Measurements from ENCODE around the gene LAT. TPM values are rescaled to one million over a fixed set of nuclear protein-coding genes. Genes with fewer than 3 reads are reported as not detected.
A peak's percentile ranks its signal among the peaks of the same experiment; 100 is the strongest.
"Not testable (repeated sequence)": the region's sequence is repeated elsewhere in the genome, so short reads cannot be mapped to it uniquely, and the experiment has no call there.

LAT gene
- total RNA-seq, 1 donor: 1.4 TPM

DNA sequence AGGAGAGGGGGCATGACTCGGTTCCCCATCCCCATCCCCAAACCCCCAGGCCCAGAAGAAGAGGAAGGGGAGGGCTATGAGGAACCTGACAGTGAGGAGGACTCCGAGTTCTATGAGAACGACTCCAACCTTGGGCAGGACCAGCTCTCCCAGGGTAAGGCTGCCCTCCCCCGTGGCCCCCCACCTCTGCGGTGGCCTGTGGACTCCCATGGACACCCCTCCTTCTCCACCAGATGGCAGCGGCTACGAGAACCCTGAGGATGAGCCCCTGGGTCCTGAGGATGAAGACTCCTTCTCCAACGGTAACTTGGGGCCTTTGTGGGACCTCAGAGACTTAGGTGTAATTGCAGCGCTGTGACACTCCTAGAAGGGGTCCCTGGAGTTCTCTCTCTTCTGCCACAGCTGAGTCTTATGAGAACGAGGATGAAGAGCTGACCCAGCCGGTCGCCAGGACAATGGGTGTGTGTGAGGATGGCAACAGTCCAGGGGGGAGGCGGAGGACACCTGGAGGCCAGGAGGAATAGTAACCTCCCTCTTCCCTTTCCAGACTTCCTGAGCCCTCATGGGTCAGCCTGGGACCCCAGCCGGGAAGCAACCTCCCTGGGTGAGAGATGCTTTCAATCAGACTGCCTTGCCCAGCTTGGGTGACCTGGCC, 47.5 kb upstream of the LAT start:
- TF ChIP-seq CTCF (IDR thresholded peaks at IDR 0.05; ENCODE audit: extremely low read depth, low read depth, low read length): no peak
- no peak overlapping the region for H3K4me3 ChIP-seq (ENCODE audit: insufficient read depth, low read length)
- H3K36me3 ChIP-seq (ENCODE audit: insufficient read depth, low read length): no peaks in the 10 kb centered on the region
- no peaks in the 10 kb centered on the region for H3K27me3 ChIP-seq (ENCODE audit: insufficient read depth, low read length)
- H2AFZ ChIP-seq (ENCODE audit: low read length): no peak overlapping the region
- no peaks in the 10 kb centered on the region for H3K9me3 ChIP-seq (ENCODE audit: low read depth, low read length)
- H3K79me2 ChIP-seq (ENCODE audit: insufficient read depth, low read length): no peaks in the 10 kb centered on the region
- H3K4me1 ChIP-seq (ENCODE audit: insufficient read depth, low read length): peaks cover 5% of the 10 kb centered on the region
- H3K27ac ChIP-seq (ENCODE audit: low read depth, low read length): no peak overlapping the region
- H3K4me2 ChIP-seq (ENCODE audit: insufficient read depth, low read length): no peak overlapping the region
- H4K20me1 ChIP-seq (ENCODE audit: insufficient read depth, low read length): no peaks in the 10 kb centered on the region
- peak; percentile 34 for DNase-seq (ENCODE audit: insufficient read length, low spot score, missing footprints)

GRCh38 chr16:28938721-28939120, 46.1 kb upstream of the LAT start:
- Histone ChIP-seq H3K27me3 (ENCODE audit: insufficient read depth, low read length) (no peaks in the 10 kb centered on the region), H3K4me3 (ENCODE audit: insufficient read depth, low read length) (no peak overlapping the region), H3K79me2 (ENCODE audit: insufficient read depth, low read length) (no peaks in the 10 kb centered on the region), H3K27ac (ENCODE audit: low read depth, low read length) (no peak overlapping the region), H3K9me3 (ENCODE audit: low read depth, low read length) (no peaks in the 10 kb centered on the region), H4K20me1 (ENCODE audit: insufficient read depth, low read length) (no peaks in the 10 kb centered on the region), H2AFZ (ENCODE audit: low read length) (no peak overlapping the region), H3K4me1 (ENCODE audit: insufficient read depth, low read length) (peaks cover 5% of the 10 kb centered on the region), H3K4me2 (ENCODE audit: insufficient read depth, low read length) (no peak overlapping the region), H3K36me3 (ENCODE audit: insufficient read depth, low read length) (no peaks in the 10 kb centered on the region)
- TF ChIP-seq CTCF (IDR thresholded peaks at IDR 0.05; ENCODE audit: extremely low read depth, low read depth, low read length): no peak
- DNase-seq (ENCODE audit: insufficient read length, low spot score, missing footprints): peak; percentile 62

DNA sequence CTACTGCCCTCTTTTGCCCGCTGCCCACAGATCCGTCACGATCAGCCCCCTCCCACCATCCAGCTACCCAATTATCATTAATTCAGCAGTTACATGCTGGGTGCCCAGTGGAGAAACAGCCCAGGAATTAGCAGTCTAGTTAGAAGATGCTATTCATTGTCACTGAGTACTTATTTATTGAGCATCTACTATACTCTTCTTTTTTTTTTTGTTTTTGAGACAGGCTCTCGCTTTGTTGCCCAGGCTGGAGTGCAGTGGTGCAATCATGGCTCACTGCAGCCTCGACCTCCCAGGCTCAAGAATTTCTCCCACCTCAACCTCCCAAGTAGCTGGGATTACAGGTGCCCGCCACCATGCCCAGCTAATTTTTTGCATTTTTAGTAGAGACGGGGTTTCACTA, 45.0 kb upstream of the LAT start:
- H3K27ac ChIP-seq (ENCODE audit: low read depth, low read length); H3K27me3 ChIP-seq (ENCODE audit: insufficient read depth, low read length); H2AFZ ChIP-seq (ENCODE audit: low read length); H4K20me1 ChIP-seq (ENCODE audit: insufficient read depth, low read length); H3K4me3 ChIP-seq (ENCODE audit: insufficient read depth, low read length); H3K4me1 ChIP-seq (ENCODE audit: insufficient read depth, low read length); DNase-seq (ENCODE audit: insufficient read length, low spot score, missing footprints); H3K4me2 ChIP-seq (ENCODE audit: insufficient read depth, low read length); H3K9me3 ChIP-seq (ENCODE audit: low read depth, low read length); H3K79me2 ChIP-seq (ENCODE audit: insufficient read depth, low read length); H3K36me3 ChIP-seq (ENCODE audit: insufficient read depth, low read length): not testable (repeated sequence)

- no peaks in the 10 kb centered on the region for H4K20me1 ChIP-seq (ENCODE audit: insufficient read depth, low read length)
- TF ChIP-seq CTCF (IDR thresholded peaks at IDR 0.05; ENCODE audit: extremely low read depth, low read depth, low read length): no peak
- H3K36me3 ChIP-seq (ENCODE audit: insufficient read depth, low read length): no peaks in the 10 kb centered on the region
- H3K4me2 ChIP-seq (ENCODE audit: insufficient read depth, low read length): no peak overlapping the region
- H2AFZ ChIP-seq (ENCODE audit: low read length): no peak overlapping the region
- no peaks in the 10 kb centered on the region for H3K27me3 ChIP-seq (ENCODE audit: insufficient read depth, low read length)
- peaks cover 7% of the 10 kb centered on the region for H3K4me1 ChIP-seq (ENCODE audit: insufficient read depth, low read length)
- no peaks in the 10 kb centered on the region for H3K79me2 ChIP-seq (ENCODE audit: insufficient read depth, low read length)
- no peak for DNase-seq (ENCODE audit: insufficient read length, low spot score, missing footprints)
- no peak overlapping the region for H3K4me3 ChIP-seq (ENCODE audit: insufficient read depth, low read length)
- H3K9me3 ChIP-seq (ENCODE audit: low read depth, low read length): no peaks in the 10 kb centered on the region
- no peak overlapping the region for H3K27ac ChIP-seq (ENCODE audit: low read depth, low read length)
Measured at GRCh38 chr16:28943281-28943680, 41.6 kb upstream of the LAT start.

Data from osteoblast (primary cell).